Stimulated activated CD8-positive, alpha-beta memory T cell treated with anti-CD3 and anti-CD28 coated beads, Interleukin-4, amount 100 ng/mL, for 1 hour (primary cell): ENCODE results near the gene GRM1.

Experiments
- DNase-seq, 2 donors: peaks; one replicate each; pipeline ENCODE4 v3.0.0-alpha.2; 2020; ENCODE audit warnings: low read depth in 2 of 2, low spot score in 1 of 2

GRM1 gene

DNA sequence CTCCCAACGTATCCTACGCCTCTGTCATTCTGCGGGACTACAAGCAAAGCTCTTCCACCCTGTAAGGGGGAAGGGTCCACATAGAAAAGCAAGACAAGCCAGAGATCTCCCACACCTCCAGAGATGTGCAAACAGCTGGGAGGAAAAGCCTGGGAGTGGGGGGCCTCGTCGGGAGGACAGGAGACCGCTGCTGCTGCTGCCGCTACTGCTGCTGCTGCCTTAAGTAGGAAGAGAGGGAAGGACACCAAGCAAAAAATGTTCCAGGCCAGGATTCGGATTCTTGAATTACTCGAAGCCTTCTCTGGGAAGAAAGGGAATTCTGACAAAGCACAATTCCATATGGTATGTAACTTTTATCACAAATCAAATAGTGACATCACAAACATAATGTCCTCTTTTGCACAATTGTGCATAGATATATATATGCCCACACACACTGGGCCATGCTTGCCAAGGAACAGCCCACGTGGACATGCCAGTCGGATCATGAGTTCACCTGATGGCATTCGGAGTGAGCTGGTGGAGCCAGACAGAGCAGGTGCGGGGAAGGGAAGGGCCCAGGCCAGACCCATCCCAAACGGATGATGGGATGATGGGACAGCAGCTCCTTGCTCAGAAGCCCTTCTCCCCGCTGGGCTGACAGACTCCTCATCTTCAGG is 406.0 kb downstream of the GRM1 start:
- no peak for DNase-seq

- no peak for DNase-seq
Observed at GRCh38 chr6:146441907-146442306, 413.0 kb downstream of the GRM1 start.

DNA sequence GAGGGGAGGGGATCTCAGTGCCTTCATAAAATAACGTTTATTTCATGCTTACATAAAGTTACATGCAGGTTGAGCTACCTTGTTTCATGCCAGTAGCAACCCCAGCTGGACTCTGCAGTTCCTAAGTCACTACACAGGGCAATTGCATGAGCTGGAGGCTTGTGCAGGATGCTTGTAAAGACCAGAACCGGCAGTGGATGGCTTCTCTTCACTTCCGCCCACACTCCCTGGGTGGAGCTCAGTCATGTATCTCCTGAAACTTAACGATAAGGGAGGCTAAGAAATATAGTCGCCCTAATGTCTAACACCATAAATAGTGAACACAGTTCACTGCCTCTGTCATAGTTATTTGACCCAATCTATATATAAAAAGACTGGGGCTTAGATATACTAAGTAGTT is 415.3 kb downstream of the GRM1 start:
- no peak for DNase-seq

DNA sequence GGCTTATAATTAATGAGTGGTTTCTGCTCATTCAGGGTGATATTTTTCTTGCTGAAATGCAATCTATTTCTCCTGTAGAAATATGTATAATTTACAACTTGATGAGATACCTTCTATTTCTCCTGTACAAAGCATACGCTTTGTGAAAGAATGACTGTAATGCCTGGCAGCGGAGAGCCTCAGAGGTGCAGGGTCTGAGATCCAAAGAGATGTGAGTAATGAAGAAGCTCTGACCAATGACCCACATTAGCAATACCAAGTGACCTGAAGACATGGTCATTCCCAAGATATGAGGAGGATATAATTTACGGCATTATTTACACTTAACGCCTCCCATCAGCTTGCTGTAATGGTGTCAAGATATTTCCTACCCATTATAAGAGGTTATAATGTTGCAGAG is 416.4 kb downstream of the GRM1 start:
- no peak for DNase-seq

DNA sequence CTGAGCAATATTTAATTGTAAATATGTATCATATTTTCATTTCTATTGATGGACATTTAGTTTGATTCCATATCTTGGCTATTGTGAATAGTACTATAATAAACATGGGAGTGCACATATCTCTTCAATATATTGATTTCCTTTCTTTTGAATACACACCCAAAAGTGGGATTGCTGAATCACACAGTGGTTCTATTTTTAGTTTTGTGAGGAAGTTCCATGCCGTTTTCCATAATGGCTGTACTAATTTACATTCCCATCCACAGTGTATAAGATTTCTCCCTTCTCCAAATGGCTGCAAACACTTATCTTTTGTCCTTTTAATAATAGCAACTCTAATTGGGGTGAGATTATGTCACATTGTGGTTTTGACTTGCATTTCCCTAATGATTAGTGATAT is 428.0 kb downstream of the GRM1 start:
- DNase-seq = no peak

GRCh38 chr6:146460941-146461340 is 432.1 kb downstream of the GRM1 start:
- no peak for DNase-seq

DNA sequence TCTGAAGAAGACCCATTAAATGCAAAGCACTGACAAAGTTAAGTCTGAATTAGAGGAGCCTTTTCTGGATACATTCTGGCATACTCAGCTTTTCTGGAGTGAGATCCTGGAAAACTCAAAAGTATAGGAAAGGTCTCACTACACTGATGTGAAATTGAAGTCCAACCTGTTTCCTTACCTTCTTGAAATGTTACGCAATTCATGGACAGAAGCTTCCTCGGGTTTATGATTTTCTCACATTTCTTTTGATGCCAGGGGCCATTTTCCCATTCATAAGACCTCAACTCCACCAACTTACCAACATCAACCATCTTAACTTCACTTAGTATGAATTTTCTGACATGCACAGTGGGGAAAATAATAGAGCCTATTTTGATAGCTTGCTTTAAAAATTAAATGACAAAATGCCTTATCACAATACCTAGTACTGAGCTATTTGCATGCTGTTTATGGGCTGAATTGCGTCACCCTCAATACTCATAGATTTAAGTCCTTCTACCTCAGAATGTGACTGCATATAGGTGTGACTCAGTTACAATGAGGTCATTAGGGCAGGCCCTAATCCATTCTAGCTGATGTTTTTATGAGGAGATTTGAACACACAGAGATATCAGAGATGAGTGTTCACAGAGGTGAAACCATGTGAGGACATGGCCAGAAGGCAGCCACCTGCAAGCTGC is 441.4 kb downstream of the GRM1 start:
- DNase-seq = no peak

GRCh38 chr6:146472918-146473317 is 444.1 kb downstream of the GRM1 start:
- no peak for DNase-seq

- no peak for DNase-seq
Observed at GRCh38 chr6:146481527-146481926, 452.7 kb downstream of the GRM1 start.

DNA sequence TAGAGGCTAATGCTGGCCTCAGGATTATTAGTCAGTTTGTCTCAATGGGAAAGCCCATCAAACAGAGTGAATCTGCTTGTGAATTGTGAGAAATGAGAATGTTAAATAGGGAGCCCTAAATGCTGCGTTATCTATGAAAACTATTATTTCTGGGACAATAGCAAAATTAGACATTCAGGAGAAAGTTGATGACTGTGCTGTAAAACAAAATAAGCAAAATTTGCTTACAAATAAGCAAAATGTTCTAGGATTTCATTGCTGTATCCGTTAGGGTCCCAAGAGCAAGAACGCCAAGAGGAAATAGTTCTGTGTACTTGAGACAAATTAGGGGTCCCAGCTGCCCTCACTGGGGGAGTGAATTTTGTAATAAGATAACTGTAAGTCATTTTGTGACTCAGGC is 455.5 kb downstream of the GRM1 start:
- no peak for DNase-seq
